NT2/D1 (cell line): Measurements from ENCODE around the gene AHI1.

Source experiments
- SUZ12 ChIP-seq: IDR thresholded peaks from 2 replicates; pipeline ENCODE4 v1.6.1; 2011; ENCODE audit not compliant: insufficient read length, insufficient read depth; ENCODE audit errors: extremely low read depth
- YY1 ChIP-seq: IDR thresholded peaks from 2 replicates; pipeline ENCODE4 v1.6.1; 2011; ENCODE audit not compliant: insufficient read length, insufficient read depth
- ZNF274 ChIP-seq: IDR thresholded peaks from 2 replicates; pipeline ENCODE4 v1.6.1; 2011; ENCODE audit warnings: mild to moderate bottlenecking, low read depth, low read length

DNA sequence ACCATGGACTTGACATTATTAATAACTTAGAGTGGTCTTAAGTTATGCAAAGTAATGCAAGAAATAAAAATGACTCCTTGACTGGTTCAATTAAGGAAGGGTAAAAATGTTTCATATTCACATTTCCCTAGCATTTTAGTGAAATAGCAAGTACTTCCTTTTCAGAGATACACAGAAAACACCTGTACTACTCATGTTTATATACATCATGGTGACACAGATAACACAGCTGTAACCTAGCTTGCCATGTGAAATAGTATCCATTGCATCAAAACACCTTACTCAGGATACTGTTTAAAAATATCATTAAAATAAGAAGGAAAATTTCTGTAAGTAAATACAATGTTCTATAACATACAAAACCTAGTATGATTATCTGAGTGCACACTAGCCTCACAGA lies 102.4 kb downstream of the AHI1 start:
- no peak for TF ChIP-seq ZNF274
- no peak for TF ChIP-seq SUZ12
- TF ChIP-seq YY1, result no peak
